ENCODE results near the gene GRIK1.

The GRIK1 gene

DNA sequence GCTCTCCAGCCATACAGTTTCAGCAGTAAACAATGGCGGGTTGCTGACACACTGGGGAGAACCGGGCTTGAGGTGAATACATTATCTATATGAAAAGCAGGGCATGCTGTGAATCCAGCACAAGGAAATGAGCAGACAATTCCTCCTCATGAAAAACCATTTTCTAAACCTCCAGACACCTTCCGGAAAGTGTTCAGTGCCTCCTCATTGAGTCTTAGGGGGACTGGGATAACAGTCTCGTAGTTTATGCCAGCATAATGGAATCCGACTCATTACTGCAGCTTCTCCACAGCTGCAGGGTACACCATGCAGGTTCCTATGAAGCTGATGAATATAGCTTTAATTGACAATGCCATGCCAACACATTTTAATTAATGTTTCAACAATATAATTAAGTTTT is 356.9 kb downstream of the GRIK1 start:
- no peak for DNase-seq

DNA sequence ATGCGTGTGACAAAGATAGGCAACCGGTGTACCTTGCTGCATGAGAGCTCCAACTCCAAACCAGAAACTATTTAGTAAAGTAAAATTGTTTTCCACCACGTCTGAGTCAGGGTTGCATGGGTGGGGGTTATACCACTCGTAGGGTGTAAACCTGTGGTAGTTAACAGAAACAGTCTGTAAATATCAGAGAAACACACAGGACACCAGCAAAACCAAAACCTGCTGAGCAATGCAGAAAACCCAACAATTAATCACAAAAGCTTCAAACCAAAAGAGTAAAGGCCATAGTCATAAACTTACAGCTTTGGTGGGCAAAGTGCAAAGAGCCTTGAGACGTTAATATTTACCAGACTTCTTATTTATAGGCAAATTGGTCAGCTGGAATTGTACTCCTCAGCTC is 358.4 kb downstream of the GRIK1 start:
- no peak for DNase-seq

DNA sequence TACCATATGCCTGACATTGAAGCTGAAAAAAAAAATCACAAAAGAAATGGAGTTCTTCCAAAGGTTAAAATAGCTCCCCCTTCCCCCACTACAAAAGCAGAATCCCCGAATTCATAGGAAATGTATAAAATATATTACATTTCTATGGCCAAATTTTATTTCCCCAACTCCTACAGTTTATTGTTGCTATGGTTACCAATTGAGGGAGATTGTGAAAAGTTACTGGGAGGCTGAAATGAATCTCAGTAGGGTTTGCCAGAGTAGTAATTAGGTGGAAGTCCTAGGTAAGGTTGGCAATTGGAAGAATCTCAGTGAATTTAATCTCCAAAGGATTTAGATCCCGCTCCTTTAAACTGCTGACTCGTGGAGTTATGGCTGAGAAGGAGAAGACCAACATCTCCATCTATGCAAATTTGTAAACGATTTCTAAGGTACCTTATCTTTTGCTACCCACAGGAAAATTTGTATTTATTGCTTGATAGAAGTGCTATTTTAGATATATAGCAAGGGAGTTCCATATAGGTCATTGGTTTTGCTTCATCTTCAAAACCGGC is 359.0 kb downstream of the GRIK1 start:
- DNase-seq: no peak

- DNase-seq: no peak
Measured at GRCh38 chr21:29578306-29578705, 361.5 kb downstream of the GRIK1 start.

GRCh38 chr21:29571949-29572348 is 367.8 kb downstream of the GRIK1 start:
- DNase-seq: no peak

DNA sequence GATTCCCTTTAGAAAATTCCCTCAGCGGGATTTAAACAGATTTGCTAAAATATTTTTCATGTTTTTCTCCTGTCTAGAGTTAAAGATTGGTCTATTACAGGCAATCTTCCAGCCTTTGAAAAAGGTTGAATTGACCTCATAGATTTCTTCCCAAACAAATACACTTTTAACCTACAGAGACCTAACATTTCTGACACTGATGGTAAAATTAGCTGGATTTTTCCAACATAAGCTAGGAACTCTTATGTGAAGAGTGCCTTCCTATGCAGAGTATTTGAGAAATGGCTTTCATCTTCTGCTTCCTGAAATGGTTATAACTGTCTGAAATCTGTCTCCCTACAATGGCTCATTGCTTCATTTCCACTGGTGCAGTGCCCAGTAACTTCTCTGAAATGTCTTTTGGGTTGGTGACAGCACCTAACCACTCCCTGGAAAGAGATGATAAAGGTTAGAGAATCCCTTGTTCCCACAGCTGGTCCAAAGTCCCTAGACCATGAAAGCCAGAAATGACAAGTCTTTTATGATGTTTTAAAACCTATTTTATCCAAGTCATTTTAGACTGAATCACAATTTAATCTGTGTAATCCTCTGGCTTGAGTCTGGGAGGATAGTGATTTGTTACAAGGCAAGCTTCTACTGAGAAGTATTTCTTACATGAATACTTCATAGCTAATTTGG is 371.6 kb downstream of the GRIK1 start:
- no peak for DNase-seq

GRCh38 chr21:29557931-29558725 is 381.7 kb downstream of the GRIK1 start:
- no peak for DNase-seq

DNA sequence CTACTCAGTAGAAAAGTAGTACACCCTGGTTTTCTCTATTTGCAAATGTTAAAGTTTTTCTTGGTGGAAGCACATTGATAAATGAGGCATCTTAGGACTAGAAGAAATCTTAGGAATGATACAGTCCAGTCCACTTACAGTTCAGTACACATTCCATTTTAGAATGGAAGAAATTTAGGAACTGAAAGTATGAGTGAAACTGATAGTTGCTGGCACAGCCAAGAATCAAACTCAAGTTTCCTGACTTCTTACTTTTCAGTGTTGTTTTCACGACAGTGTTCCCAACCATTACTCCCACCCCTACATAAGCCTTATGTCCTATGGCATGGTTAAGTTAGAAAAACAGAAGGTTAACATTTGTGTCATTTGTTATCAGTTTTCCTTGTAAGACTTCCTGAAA is 382.6 kb downstream of the GRIK1 start:
- DNase-seq: no peak

- DNase-seq: no peak
Measured at GRCh38 chr21:29555601-29556000, 384.2 kb downstream of the GRIK1 start.

DNA sequence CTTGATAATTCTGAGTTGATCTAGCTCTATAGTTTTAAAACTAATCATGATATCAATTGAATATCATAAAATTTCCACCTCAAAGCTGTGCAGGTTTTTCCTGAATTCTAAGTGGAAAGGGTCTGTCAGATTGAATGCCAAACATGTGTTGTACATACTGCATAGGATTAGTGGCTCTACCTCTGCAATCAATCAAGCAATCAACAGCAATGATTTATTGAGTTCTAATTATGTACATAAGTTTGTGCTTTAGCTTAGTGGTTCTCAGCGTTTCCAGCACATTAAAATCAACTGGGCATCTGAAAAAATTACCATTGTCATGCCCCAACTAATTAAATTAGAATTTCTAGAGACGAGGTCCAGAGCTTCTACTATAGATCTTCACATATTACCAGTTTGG is 389.6 kb downstream of the GRIK1 start:
- no peak for DNase-seq

GRCh38 chr21:29549614-29550013 is 390.2 kb downstream of the GRIK1 start:
- no peak for DNase-seq

DNA sequence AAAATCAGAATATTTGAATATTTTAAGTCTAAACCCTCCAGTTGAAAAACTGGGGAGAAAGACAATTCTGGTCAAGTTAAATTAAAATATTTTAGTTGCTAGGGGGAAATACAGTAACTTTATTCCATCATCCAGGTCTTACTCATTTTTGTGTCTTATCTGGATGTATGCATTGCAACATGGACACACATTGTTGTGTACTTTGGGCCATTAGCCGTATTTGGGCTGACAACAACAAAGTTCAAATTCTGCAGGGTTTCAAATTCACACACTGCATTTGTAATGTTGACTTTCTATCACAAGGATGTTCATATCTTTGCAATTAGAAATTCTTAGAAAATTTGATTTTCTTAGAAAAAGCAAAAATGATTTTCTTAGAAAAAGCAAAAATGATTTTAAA is 391.8 kb downstream of the GRIK1 start:
- DNase-seq: no peak

GRCh38 chr21:29546071-29546470 is 393.7 kb downstream of the GRIK1 start:
- DNase-seq: no peak

DNA sequence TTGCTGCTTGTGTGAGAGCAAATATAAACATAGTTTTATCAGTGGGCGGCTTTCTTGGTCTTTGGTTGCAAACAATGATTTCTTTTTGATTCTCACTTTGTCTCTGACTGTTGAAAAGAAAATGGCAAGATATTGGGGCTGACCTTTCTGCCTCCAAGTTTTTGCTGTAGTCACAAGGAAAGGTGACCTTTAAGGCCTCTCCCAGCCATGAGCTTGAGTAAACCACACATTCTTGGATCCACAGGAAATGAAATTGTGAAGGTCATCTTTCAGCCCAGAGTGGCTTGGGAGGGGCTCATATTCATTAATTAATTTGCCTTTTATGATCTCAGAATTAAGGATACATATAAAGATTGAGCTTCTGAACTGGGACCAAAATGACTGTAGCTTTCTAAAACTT is 399.5 kb downstream of the GRIK1 start:
- no peak for DNase-seq

DNA sequence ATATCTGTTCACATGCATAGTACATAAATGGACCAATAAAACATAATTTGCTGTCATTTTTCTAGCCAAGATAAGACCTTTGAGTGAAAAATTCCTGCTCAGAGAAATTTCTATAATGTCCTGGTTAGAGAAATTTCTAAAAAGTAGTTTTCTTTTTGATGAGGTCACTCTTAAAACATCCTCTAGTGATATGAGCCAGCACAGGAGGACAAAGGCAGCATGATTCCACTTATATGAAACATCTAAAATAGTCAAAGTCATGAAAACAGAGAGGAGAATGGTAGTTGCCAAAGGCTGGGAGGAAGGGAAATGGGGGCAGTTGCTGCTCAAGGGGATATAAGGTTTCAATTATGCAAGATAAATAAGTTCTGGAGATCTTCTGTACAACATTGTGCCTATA is 401.7 kb downstream of the GRIK1 start:
- no peak for DNase-seq

- no peak for DNase-seq
Measured at GRCh38 chr21:29534448-29534847, 405.3 kb downstream of the GRIK1 start.

- no peak for DNase-seq
Measured at GRCh38 chr21:29529139-29529538, 410.7 kb downstream of the GRIK1 start.

- DNase-seq: no peak
Measured at GRCh38 chr21:29526545-29526944, 413.3 kb downstream of the GRIK1 start.

DNA sequence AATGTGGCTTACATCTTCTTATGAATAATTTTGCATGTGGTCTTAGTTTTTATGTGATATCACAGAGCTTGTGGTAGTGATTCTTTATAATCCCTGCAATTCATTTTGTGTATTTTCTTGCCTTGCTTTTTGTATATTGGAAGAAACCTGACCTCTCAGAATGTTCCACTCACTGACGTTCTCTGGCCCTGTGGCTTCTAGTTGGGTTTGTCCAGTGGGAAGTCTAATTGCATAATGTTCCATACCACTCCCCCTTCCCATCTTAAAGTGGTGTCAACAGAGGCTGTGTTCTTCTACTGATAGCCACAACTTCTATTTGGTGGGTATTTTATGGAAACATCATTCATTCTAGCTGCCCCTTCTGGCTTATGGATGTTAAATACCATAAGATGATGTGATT is 415.7 kb downstream of the GRIK1 start:
- DNase-seq: no peak

- DNase-seq: no peak
Measured at GRCh38 chr21:29523646-29524045, 416.1 kb downstream of the GRIK1 start.

DNA sequence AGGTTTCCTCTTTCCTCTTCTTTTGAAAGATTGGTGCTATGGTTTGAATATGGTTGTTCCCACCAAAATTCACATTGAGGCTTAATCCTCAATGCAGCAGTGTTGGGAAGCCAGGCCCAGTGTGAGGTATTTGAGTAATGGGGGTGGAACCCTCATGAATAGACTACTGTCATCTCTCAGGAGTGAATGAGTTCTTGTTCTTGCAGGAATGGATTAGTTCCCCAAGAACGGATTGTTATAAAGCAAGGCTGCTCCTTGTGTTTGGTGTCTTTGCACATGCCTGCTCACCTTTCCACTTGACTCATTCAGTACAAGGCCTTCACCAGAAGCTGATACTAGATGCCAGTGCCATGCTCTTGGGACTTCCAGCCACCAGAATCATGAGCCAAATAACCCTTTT is 417.9 kb downstream of the GRIK1 start:
- DNase-seq: no peak

- no peak for DNase-seq
Measured at GRCh38 chr21:29520171-29520570, 419.6 kb downstream of the GRIK1 start.

DNA sequence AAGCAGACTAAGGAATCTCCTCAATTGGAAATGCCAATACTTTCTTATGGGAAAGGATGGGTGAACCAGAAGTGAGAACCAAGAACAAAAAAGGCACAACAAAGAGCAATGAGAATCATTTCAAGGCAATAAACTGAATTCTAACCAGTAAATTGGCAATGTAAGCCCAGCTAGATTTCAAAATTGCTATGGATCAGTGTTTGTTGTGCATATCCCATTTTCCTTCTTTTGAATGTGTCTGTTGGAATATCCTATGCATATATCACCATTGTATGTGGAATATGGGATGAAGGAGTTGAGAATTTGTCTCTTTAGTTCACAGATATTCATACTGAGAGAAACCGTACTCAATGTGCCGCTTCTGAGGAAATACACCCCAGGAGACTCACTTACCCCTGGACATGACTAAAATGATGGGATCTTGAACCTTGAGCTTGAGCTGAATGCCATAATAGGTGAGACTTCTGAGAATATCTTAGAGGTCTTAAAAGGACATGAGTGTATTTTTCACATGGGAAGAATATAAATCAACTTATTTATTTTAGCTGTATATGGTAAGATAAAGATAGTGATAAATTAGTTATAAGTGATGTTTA is 425.0 kb downstream of the GRIK1 start:
- DNase-seq: no peak

GRCh38 chr21:29513535-29513934 is 426.3 kb downstream of the GRIK1 start:
- DNase-seq: no peak
